ENCODE data around the gene MPDZ.

- TF ChIP-seq RCOR1 (IDR thresholded peaks at IDR 0.05; ENCODE audit: insufficient replicate concordance, low read length) (no peak), CTCF (conservative IDR thresholded peaks at IDR 0.05; ENCODE audit: low read depth, low read length) (no peak), RAD21 (IDR thresholded peaks at IDR 0.05; ENCODE audit: low read length) (no peak), MAFK (IDR thresholded peaks at IDR 0.05; ENCODE audit: low read depth, low read length) (no peak), RFX5 (IDR thresholded peaks at IDR 0.05; ENCODE audit: low read depth, low read length) (no peak), POLR2A (IDR thresholded peaks at IDR 0.05; ENCODE audit: low read depth, low read length) (no peak)
Observed at GRCh38 chr9:13179257-13179656, 100.2 kb downstream of the MPDZ start.
